Neural cell (in vitro differentiated cells): ENCODE results near the gene TESK1.

Experiments
- EZH2 ChIP-seq: fragments of 200-600, 300-800 bp; shearing (Covaris generic), sonication (generic); IDR thresholded peaks from 2 replicates; pipeline ENCODE4 v1.6.1; 2014; ENCODE audit warnings: antibody characterized with exemption, low read length, borderline replicate concordance, mild to moderate bottlenecking; ENCODE audit not compliant: insufficient read depth, poor library complexity, severe bottlenecking
- MXI1 ChIP-seq: fragments of 450-650 bp; conservative IDR thresholded peaks from 2 replicates; pipeline ENCODE4 v1.6.1; 2014; ENCODE audit warnings: antibody characterized with exemption, mild to moderate bottlenecking; ENCODE audit not compliant: poor library complexity, severe bottlenecking

DNA sequence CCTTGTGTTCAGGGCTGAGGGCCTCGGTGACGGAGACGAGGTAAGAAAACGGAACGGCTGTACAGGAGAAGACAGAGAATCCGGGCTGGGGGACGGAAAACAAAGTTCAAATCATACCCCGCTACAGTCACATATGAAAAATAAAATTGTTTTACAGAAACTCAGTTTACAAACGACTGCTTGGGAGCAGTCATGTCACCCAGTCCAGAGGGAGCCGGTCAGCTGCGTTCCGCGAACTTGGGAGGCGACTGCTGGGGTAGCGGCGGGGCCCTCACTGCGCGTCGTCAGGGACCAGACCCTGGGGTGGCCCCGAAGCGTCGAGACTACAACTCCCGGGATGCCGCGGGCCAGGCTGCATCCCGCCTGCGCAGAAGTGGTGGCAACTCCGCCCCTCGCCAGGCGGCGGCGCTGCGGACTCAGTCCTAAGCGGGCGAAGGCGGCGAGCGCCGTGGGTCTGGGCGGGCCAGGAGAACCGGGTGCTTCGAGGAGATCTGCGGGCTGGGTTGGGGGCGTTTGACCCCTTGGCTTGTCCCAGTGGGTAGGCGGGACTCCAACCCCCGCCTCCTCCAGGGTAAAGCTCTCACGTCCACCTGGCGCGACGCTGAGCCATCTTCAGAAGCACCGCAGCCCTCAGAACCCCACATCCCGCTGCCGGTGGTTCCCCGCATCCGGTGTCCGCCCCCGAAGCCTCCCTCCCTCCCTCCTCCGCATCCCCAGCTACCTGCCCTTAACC, 41.6 kb downstream of the TESK1 start:
- TF ChIP-seq EZH2 (no peak), MXI1 (peak; percentile 58)
